H1 (cell line): ENCODE data around the gene RELN.

Source experiments
- ASH2L ChIP-seq: fragments of 200-600, 300-600 bp; sonication (generic); IDR thresholded peaks from one replicate; pipeline ENCODE4 v1.7.1; 2017; ENCODE audit warnings: low read length
- EZH2 ChIP-seq: fragments of 200-600 bp; sonication (generic); IDR thresholded peaks from 2 replicates; pipeline ENCODE4 v1.7.1; 2012; ENCODE audit warnings: low read depth, mild to moderate bottlenecking, moderate library complexity, low read length, inconsistent platforms; ENCODE audit not compliant: severe bottlenecking
- POLR2A ChIP-seq, 2 experiments: IDR thresholded peaks; 1 replicate in 1 of 2; 2 replicates in 1 of 2; pipeline ENCODE4 v1.6.1; 2011; ENCODE audit warnings: low read depth in 2 of 2, low read length in 2 of 2, mild to moderate bottlenecking in 2 of 2; ENCODE audit errors: control extremely low read depth in 1 of 2
- SIN3A ChIP-seq, 2 experiments: IDR thresholded peaks in 1 of 2; conservative IDR thresholded peaks in 1 of 2; 2 replicates each; pipeline ENCODE4 v1.6.1; 2011 to 2012; ENCODE audit warnings: low read length in 2 of 2, improper control_type of control experiment in 1 of 2, low read depth in 1 of 2, mild to moderate bottlenecking in 1 of 2
- TF ChIP-seq, protein P1 (sequence below), 3 experiments: IDR thresholded peaks; 1 replicate in 2 of 3; 2 replicates in 1 of 3; pipeline versions ENCODE4 v1.5.1 to v1.6.1; 2011; ENCODE audit warnings: low read length in 3 of 3, mild to moderate bottlenecking in 3 of 3, inconsistent platforms in 2 of 3, low read depth in 1 of 3, moderate library complexity in 1 of 3; ENCODE audit not compliant: insufficient read depth in 1 of 3; ENCODE audit errors: control extremely low read depth in 1 of 3

DNA sequence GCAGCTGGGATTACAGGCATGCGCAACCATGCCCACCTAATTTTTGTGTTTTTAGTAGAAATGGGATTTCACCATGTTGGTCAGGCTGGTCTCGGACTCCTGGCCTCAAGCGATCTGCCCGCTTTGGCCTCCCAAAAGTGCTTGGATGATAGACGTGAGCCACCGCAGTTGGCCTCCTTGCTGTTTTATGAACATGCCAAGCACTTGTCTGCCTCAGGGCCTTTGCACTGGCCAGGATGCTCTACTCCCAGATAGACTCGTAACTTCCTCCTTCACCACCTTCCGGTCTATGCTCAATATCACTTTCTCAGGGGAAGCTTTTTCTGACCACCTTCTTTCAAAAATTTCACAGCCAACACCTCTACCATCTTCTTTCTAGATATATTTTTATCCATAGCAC is 549.8 kb downstream of the RELN start:
- no peak for TF ChIP-seq ASH2L
- TF ChIP-seq POLR2A (IDR thresholded peaks at IDR 0.05; ENCODE audit: control extremely low read depth in 1 of 2, low read depth in 2 of 2, low read length in 2 of 2), result no peak
- TF ChIP-seq SIN3A (conservative IDR thresholded peaks at IDR 0.05 in 1 of 2, IDR thresholded peaks at IDR 0.05 in 1 of 2; ENCODE audit: low read depth in 1 of 2, low read length in 2 of 2), result no peak
- TF ChIP-seq, protein P1, sequence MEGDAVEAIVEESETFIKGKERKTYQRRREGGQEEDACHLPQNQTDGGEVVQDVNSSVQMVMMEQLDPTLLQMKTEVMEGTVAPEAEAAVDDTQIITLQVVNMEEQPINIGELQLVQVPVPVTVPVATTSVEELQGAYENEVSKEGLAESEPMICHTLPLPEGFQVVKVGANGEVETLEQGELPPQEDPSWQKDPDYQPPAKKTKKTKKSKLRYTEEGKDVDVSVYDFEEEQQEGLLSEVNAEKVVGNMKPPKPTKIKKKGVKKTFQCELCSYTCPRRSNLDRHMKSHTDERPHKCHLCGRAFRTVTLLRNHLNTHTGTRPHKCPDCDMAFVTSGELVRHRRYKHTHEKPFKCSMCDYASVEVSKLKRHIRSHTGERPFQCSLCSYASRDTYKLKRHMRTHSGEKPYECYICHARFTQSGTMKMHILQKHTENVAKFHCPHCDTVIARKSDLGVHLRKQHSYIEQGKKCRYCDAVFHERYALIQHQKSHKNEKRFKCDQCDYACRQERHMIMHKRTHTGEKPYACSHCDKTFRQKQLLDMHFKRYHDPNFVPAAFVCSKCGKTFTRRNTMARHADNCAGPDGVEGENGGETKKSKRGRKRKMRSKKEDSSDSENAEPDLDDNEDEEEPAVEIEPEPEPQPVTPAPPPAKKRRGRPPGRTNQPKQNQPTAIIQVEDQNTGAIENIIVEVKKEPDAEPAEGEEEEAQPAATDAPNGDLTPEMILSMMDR (IDR thresholded peaks at IDR 0.05; ENCODE audit: control extremely low read depth in 1 of 3, insufficient read depth in 1 of 3, low read depth in 1 of 3, low read length in 3 of 3), result no peak
- no peak for TF ChIP-seq EZH2
